Stimulated activated CD8-positive, alpha-beta memory T cell treated with anti-CD3 and anti-CD28 coated beads, Interleukin-15, amount 100 ng/mL, for 24 hours (primary cell): ENCODE data around the gene SRSF5.

Source experiments
- DNase-seq: peaks from one replicate; pipeline ENCODE4 v3.0.0-alpha.2; 2020; ENCODE audit warnings: low read depth

The SRSF5 gene

DNA sequence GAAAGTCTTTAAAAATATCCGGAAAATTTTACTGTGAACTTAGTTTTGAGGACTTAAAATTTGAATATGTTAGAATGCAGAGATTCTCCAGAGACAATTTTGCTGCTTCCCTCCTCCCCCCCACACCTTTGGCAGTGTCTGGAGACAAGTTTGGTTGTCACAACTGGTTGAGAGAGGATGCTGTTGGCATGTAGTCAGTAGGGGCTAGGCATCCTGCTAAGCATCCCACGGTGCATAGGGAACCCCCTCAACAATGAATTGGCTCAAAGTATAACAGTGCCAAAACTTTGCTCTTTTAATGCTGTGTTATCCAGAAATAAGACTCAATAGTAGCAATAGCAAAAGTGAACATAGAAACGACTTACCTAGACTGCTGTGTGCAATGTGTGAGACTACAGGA lies 3.6 kb downstream of the SRSF5 start:
- no peak for DNase-seq

DNA sequence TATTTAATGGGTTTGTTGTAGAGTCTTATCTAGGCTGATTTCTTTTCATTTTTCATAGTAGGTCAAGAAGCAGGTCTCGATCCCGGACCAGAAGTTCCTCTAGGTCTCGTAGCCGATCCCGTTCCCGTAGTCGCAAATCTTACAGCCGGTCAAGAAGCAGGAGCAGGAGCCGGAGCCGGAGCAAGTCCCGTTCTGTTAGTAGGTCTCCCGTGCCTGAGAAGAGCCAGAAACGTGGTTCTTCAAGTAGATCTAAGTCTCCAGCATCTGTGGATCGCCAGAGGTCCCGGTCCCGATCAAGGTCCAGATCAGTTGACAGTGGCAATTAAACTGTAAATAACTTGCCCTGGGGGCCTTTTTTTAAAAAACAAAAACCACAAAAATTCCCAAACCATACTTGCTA lies 4.2 kb downstream of the SRSF5 start:
- no peak for DNase-seq

DNA sequence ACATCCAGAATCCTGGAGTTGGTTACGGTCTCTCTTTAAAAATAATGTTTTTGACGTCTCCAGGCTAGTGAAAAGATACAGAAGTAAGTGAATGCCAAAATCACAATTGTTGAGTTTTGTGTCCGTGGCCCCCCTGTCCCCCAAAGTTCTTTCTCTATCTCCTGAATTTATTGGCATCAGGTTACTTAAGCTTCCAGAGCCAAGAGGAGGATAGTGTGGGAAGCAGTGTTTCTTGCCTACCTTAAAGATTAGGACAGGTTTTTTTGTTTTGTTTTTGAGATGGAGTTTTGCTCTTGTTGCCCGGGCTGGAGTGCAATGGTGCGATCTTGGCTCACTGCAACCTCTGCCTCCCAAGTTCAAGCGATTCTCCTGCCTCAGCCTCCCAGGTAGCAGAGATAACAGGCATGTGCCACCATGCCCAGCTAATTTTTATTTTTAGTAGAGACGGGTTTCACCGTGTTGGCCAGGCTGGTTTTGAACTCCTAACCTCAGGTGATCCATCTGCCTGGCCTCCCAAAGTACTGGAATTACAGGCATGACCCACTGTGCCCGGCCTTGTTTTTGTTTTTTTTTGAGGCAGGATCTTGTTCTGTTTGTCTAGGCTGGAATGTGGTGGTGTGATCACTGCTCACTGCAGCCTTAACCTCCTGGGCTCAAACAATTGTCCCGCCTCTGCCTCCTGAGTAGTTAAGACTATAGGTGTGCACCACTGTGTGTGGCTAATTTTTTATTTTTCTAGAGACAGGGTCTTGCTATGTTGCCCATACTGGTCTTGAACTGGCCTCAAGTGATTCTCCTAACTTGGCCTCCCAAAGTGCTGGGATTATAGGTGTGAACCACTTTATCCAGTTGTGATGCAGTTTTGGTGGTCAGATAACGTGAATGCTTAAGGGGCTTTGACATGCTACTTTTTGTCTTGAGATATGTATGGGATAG lies 5.4 kb downstream of the SRSF5 start:
- DNase-seq: no peak

DNA sequence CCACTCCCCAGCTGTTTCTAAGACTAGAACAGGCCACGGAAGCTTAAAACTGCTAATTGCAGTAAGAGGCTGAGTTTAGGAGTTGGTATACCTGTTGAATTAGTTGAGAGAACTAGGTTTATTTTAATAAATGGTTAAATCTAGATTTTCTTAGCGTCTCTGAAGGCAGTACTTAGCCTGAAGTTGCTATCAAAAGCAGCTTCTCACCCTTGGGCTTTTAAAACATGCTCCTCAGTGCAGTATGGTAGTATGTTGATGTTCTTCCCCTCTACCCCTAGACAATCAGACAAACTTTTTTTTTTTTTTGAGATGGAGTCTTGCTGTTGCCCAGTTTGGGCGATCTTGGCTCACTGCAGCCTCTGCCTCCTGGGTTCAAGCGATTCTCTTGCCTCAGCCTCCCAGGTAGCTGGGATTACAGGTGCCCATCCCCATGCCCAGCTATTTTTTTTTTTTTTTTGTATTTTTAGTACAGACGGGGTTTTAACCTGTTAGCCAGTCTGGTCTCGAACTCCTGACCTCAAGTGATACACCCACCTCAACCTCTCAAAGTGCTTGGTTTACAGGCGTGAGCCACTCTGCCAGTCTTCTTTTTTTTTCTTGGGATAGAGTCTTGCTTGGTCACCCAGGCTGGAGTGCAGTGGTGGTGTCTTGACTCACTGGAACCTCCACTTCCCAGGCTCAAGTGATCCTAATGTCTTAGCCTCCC lies 6.8 kb downstream of the SRSF5 start:
- DNase-seq: no peak

DNA sequence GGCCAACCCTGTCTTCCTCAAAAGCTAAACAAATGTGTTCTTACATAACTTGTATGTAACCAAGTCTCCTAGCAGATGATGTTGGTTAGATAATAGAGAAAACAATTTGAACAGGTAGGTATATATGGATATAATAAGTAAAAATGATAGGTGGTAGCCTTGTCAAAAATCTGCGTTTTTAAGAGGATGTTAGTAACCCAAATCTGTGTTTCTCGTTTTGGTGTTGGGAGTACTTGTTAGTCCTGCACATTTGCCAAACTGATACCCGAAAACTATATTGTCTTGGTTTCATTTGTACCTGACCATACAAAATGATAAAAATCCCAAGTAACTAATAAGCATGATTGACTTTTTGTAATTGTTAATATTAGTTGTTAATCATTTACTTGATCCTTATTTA lies 8.1 kb downstream of the SRSF5 start:
- no peak for DNase-seq

DNA sequence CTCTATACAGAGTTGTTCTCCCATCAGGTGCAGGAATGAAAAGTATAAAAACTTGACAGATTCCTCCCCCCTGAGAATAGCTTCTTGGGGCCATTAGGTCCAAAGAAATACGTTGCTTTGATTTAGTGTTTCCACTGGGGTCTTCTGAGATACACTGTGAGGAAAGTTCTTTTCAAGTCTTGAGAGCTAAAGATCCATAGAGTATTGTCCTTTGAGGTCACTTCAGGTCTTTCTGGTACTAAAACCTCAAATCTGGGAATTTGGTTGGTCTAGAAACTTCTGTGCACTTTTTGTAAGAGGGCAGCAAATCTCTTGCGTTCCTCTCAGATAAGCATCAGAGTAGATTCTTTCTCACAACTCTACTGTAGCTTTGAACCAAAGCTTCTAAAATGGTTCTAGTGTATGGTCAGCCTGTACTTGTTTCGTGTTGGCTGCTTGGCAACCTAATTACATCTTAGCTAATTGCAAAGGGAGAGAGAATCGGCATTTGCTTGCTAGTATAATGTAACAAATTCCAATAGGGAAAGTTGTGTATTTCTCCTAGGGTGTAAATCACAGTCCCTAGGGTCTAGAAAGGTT lies 10.0 kb downstream of the SRSF5 start:
- no peak for DNase-seq

DNA sequence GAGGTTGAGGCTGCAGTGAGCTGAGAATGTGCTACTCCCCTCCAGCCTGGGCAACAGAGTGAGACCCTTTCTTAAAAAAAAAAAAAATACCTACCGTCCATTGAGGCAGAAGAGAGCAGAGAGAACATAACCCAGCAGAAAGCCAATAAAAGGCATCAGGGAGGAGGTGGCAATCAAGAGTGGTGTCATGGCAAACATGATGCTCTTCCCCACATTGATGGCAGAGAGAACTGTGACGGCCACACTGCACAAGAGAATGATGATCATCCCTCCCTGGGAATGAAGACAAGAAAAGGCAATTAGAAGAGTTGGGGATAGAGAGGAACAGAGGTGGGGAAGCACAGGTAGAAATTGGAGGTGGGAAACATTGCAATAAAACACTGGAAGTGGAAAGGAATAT lies 12.1 kb downstream of the SRSF5 start:
- no peak for DNase-seq

DNA sequence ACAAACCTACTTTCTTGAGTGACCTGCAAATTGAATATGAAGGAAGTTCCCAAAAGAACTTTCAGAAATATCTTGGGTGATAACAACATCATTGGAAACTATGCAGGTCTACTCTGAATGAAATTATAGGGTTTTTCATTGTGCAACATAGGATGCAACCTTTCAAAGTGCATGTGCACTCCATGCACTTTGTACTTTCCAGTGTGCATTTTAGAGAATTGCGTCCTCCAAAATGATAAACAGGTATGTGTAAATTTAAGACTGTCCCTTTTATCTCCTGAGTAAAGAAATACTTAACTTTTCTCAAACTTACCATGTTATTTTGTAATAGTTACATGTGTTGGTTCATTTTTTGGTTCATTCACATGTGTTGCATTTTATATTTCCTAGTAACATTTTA lies 13.2 kb downstream of the SRSF5 start:
- no peak for DNase-seq

DNA sequence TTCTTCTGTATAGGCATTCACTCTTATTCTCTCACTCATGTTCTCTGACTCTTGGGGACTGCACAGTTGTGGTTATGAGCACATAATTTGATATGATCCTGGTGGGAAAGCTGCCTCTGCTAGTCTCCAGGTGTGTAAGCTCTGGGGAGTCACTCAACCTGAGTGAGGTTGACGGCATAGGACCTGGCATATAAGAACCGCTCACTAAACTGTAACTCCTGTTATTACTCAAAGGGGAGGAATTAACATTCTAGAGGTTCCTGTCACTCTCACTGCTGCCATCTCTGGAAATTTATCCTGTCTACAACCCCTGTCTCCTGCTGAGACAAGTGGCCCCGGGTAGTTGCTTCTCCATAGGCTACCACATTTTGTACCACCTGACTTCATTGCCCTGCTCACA lies 14.0 kb downstream of the SRSF5 start:
- DNase-seq: no peak

DNA sequence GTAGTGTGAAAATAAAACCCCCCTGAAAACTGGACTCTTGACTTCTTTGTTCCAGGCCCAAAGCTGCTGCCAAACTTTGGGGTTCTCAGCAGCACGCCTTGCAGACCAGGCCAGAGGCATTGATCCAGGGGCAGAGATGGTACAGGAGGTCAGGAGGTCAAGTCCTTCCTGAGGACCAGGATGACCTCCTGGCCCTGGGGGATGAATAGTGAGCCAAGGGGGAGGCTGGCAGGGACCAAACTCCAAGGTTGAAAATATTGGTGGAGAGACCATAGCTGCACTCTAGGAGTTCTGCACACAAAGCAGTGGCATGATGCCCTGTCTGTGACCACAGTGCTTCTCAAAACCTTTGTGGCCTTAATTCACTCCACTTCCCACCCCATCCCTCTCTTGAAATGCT lies 18.0 kb downstream of the SRSF5 start:
- no peak for DNase-seq

DNA sequence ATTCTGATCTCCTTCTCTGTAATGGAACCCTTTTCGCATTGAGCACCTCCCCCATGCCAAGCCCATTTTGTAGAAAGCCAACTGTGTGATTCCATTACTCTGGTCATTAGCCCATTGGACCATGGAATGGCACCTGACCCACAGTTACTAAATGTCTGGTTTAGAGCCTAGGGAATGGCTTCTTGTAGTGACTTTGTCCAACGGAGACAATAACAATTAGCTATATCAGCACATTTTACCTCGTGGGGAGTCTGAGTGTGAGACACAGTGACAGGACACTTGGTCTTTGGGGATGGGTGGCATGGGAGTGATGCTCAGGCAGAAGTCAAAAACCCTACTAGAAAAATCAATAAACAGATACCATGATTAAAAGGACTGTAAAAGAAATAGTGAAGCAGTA lies 19.7 kb downstream of the SRSF5 start:
- DNase-seq: no peak

DNA sequence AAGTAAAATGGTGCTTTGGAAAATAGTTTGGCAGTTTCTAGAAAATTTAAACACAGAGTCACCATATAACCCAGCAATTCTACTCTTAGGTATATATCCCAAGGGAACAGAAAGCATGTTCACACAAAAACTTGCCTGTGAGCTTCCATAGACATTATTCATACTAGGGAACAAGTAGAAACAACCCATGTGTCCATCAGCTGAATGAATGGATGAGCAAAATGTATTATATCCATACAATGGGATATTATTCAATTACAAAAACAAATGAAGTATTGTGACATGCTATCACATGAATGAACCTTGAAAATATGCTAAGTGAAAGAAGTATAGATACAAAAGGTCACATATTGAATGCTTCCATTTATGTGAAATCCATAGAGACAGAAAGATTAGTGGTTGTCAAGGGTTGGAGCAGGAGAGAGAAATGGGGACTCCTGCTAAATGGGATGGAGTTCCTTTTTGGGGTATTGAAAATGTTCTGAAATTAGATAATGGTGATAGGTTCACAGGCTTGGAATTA lies 22.2 kb downstream of the SRSF5 start:
- DNase-seq: no peak

DNA sequence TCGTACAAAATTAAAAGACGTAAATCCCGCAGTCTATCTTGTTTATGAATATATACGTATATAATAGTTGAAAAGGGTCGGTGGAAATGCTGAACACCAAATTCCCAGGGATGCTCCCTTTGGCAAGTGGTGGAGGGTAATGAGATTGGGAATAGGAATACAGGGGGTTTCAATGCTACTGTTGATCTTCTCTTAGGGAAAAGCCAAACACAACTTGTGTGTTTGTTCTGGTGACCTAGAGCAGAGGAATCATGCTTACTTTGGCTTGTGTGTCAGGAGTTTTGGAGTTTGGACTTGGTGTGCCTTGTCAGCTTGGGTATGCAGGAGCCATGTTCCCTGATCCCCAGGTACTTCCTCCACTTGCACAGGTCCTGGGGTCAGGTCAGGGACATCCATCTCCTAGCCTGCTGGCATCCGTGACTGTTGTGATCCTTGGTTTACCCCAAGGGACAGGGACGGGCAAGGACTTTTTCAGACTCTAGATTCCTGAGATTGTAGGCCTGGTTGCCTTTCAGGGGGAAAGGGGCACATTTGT lies 26.0 kb downstream of the SRSF5 start:
- no peak for DNase-seq

DNA sequence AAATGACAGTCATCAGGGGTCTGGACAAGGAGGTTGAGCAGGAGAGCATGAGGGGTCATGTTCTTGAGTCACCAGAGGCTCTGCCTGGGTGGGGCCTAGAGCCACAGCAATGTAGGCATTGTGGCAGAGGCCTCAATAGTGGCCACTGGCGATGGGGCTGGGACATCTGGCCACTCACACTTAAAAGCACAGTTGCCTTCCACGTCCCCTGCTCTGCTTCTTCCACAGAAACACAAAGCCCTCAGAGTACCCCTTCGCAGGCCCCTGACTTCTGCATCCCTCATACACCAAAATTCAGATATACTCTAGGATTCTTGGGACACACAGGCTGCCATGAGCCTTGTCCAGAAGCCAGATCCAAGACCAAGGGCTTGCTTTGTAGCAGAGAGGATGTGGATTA lies 27.8 kb downstream of the SRSF5 start:
- no peak for DNase-seq

DNA sequence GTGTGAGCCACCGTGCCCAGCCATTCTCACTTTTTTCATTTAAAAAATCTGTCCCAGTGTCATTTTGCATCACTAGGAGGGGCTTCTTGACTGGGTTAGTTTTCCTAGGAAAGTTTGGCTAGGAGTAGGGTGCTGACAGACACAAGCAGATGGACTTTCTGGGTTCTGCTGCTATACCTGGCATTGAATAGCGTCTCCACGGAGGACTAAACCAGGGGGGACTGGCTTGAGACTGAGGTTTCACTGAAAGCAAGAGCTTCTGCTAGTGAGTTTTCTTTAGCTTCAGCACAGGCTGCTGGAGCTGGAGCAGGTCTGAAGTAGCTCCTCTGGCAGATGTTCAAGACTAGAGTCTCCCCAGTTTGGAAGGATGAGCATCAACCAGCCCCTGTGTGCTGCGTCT lies 28.7 kb downstream of the SRSF5 start:
- no peak for DNase-seq

DNA sequence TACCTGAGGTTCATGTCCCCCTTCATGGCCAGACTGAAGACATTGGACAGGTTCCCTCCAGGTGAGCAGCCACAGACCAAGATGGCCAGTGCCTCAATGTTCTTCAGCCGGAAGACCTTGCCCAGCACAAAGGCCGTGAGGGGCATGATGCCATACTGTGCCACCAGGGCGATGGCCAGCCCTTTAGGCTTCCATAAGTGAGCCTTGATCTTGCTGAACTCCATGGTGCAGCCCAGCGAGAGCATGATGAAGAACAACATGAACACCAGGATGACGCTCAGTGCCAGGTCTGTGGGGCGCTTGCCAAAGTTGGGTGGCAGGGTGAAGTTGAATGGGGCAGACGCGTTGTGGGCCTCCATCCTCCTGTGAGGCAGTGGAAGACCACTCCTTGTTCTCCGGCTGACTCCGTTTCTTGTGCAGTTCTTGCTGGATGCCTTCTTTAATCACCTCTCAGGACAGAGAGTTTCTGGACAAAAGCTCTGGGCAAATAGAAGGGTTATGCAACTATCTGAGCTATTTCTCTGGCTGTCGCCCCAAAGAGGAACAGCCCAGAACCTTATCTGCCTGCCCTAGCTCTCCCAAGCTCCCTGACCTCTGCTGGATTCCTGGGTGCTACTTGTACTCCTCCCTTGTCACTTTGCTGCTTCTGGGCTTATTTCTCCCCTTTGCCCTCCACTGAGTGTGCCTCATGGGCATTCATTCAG lies 30.0 kb downstream of the SRSF5 start, which contains the start of gene SLC10A1:
TSS of gene SLC10A1 (minus strand) at position 445 of the 704 bp plus-strand sequence. CDS start at position 359, 86 bp downstream.
- no peak for DNase-seq

DNA sequence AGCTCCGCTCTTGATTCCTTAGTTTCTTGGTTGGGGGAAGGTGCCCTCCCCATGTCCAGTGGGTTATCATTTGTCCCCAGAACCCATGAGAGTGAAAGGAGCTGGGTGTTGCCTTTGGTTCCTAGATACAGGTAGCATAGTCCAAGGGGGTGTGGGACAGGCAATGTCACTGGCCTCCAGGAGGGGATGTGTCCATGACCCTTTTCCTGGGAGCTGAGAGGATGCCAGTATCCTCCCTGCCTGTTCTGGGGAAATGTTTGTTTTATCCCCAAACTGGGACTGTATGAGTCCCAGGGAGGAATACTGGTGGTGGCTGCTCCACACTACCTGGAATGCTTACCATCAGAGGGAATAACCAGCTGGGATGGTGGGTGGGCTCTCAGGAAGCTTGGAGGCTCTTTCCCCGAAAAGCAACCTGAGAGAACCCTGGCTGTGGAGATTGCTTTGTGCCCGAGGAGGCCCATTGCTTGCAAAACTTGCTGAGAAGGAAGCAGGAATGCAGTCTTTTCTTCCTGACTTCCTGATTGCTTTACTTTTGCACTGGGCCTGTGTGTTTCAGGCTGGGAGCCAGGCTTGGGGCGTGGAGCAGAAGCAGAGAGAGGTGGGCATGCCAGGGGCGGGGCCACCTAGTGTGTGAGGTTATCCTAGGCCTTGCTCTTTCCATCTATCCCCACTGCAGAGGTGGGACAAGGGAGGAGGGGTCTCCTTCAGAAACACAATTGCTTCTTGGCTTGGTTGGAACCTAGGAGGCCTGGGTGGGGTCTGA lies 30.8 kb downstream of the SRSF5 start:
- DNase-seq: no peak

DNA sequence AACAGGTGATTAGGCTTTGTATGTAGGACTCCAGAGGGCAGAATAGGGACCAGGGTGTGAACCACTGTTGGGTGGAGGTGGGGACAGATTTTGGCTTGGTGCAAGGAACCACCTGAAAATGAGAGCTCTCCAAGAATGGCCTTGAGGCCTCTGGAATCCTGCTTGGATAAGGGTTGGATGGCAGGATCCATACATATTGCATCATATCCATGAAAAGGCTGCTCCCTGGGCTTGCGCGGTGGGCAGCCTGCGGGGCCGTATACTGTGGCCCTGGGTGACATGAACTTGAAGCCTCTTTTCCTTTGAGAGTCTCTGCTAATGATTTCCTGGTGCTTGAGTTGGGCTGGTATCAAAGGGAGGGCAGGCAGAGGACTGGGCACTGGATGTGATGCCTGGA lies 31.4 kb downstream of the SRSF5 start:
- no peak for DNase-seq

DNA sequence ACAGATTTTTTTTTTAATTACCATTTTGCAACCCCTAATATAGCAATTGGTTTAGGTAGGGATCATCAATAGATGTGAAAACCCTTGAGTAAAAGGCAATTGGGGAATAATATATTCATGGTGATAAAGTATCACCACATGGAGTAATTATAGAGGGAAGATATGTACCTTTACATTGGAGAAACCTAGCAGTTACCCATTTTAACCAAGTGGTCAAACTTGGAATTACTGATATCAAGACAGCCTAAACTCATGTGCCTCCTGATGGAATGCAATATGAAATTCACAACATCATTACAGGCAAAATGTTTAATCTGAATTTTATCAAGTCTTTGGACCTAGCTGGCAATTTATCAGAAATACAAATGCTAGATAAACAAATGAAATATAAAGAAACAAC lies 36.8 kb downstream of the SRSF5 start:
- no peak for DNase-seq

DNA sequence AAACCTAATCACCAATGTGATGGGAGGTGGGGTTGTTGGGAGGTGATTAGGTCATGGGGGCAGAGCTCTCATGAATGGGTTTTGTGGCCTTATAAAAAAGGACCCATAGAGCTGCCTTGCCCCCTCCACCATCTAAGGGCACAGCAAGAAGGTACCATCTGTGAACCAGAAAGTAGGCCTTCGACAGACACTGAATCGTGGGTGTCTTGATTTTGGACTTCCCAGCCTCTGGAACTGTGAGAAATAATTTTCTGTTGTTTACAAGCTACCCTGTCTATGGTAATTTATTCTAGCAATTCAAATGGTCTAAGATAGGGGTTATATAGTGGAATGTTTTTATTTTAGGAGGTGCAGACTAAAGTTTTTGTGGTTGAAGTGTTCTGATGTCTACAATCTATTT lies 38.0 kb downstream of the SRSF5 start:
- DNase-seq: no peak

DNA sequence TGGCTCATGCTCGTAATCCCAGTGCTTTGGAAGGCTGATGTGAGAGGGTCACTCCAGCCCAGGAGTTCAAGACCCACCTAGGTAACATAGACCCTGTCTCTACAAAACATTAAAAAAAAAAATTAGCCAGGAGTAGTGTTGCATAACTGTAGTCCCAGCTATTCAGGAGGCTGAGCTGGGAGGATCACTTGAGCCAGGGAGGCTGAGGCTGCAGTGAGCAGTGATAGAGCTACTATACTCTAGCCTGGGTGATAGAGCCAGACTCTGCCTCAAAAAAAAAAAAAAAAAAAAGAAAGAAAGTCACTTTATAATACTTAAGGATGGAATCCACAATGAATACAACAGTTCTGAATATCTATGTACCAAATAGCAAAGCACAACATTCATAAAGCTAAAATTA lies 40.2 kb downstream of the SRSF5 start:
- DNase-seq: no peak
